Effector memory CD4-positive, alpha-beta T cell (primary cell): Measurements from ENCODE around the gene ERGIC1.
A peak's percentile ranks its signal among the peaks of the same experiment; 100 is the strongest.

Experiments
- DNase-seq, 3 donors: peaks; one replicate each; pipeline ENCODE4 v3.0.0-alpha.2; 2020
- H3K27ac ChIP-seq: 2 replicates; pipeline ENCODE4 v1.7.0; 2013; ENCODE audit warnings: mild to moderate bottlenecking, low read length, moderate library complexity; ENCODE audit not compliant: insufficient read depth, poor library complexity, severe bottlenecking
- H3K27me3 ChIP-seq: replicated peaks from 2 replicates; pipeline ENCODE4 v1.7.0; 2013; ENCODE audit warnings: mild to moderate bottlenecking, low read length; ENCODE audit not compliant: insufficient read depth, control insufficient read depth, poor library complexity, severe bottlenecking
- H3K36me3 ChIP-seq: 2 replicates; pipeline ENCODE4 v1.7.0; 2013; ENCODE audit warnings: mild to moderate bottlenecking, low read length, moderate library complexity; ENCODE audit not compliant: control insufficient read depth, insufficient read depth
- H3K4me1 ChIP-seq: 2 replicates; pipeline ENCODE4 v1.7.0; 2013; ENCODE audit warnings: low read length, mild to moderate bottlenecking; ENCODE audit not compliant: control insufficient read depth, insufficient read depth, poor library complexity, severe bottlenecking
- H3K4me3 ChIP-seq: 2 replicates; pipeline ENCODE4 v1.7.0; 2013; ENCODE audit warnings: low read length, low read depth, mild to moderate bottlenecking; ENCODE audit not compliant: insufficient read depth, poor library complexity, severe bottlenecking
- H3K9me3 ChIP-seq: 2 replicates; pipeline ENCODE4 v1.7.0; 2013; ENCODE audit warnings: mild to moderate bottlenecking, low read length, moderate library complexity; ENCODE audit not compliant: control insufficient read depth

Gene ERGIC1

GRCh38 chr5:172828911-172829431, 5.1 kb upstream of the ERGIC1 start:
- H3K9me3 ChIP-seq = peaks cover 6% of the 10 kb centered on the region
- DNase-seq = no peak
- H3K36me3 ChIP-seq = no peaks in the 10 kb centered on the region
- no peaks in the 10 kb centered on the region for H3K27me3 ChIP-seq
- H3K27ac ChIP-seq = no peak overlapping the region
- peaks cover 6% of the 10 kb centered on the region for H3K4me1 ChIP-seq
- H3K4me3 ChIP-seq = no peak overlapping the region

GRCh38 chr5:172830275-172830799, 3.7 kb upstream of the ERGIC1 start:
- Histone ChIP-seq H3K9me3 (peaks cover 6% of the 10 kb centered on the region), H3K4me3 (no peak overlapping the region), H3K27ac (no peak overlapping the region), H3K36me3 (no peaks in the 10 kb centered on the region), H3K27me3 (no peaks in the 10 kb centered on the region), H3K4me1 (peaks cover 15% of the 10 kb centered on the region)
- DNase-seq = no peak

- peaks cover 22% of the 10 kb centered on the region for H3K4me1 ChIP-seq
- H3K27me3 ChIP-seq = no peaks in the 10 kb centered on the region
- H3K27ac ChIP-seq = no peak overlapping the region
- DNase-seq = no peak
- H3K9me3 ChIP-seq = peaks cover 2% of the 10 kb centered on the region
- H3K4me3 ChIP-seq = no peak overlapping the region
- H3K36me3 ChIP-seq = no peaks in the 10 kb centered on the region
Measured at GRCh38 chr5:172830876-172831662, 3.0 kb upstream of the ERGIC1 start.

- H3K4me3 ChIP-seq = no peak overlapping the region
- H3K27me3 ChIP-seq = no peaks in the 10 kb centered on the region
- no peaks in the 10 kb centered on the region for H3K9me3 ChIP-seq
- H3K27ac ChIP-seq = no peak overlapping the region
- H3K4me1 ChIP-seq = peaks cover 33% of the 10 kb centered on the region
- DNase-seq = no peak
- H3K36me3 ChIP-seq = no peaks in the 10 kb centered on the region
Measured at GRCh38 chr5:172832383-172833315, 1.4 kb upstream of the ERGIC1 start.

GRCh38 chr5:172833372-172833685, 722 bp upstream of the ERGIC1 start:
- DNase-seq = no peak
- peaks cover 37% of the 10 kb centered on the region for H3K4me1 ChIP-seq
- peak overlapping the region; percentile 79 for H3K27ac ChIP-seq
- H3K36me3 ChIP-seq = no peaks in the 10 kb centered on the region
- peak overlapping the region; percentile 72 for H3K4me3 ChIP-seq
- no peaks in the 10 kb centered on the region for H3K9me3 ChIP-seq
- H3K27me3 ChIP-seq = no peaks in the 10 kb centered on the region

GRCh38 chr5:172834415-172835289, 601 bp downstream of the ERGIC1 start:
- no peak for DNase-seq
- Histone ChIP-seq H3K27ac (peak overlapping the region; percentile 79), H3K36me3 (no peaks in the 10 kb centered on the region), H3K4me1 (peaks cover 37% of the 10 kb centered on the region), H3K27me3 (no peaks in the 10 kb centered on the region), H3K9me3 (no peaks in the 10 kb centered on the region), H3K4me3 (peak overlapping the region; percentile 72)

GRCh38 chr5:172835290-172835993, 1.4 kb downstream of the ERGIC1 start:
- peaks cover 37% of the 10 kb centered on the region for H3K4me1 ChIP-seq
- no peak for DNase-seq
- peak overlapping the region; percentile 72 for H3K4me3 ChIP-seq

GRCh38 chr5:172835994-172836356, 1.9 kb downstream of the ERGIC1 start:
- no peaks in the 10 kb centered on the region for H3K27me3 ChIP-seq
- no peak for DNase-seq
- H3K27ac ChIP-seq = peak overlapping the region; percentile 79
- no peak overlapping the region for H3K4me3 ChIP-seq
- peaks cover 37% of the 10 kb centered on the region for H3K4me1 ChIP-seq
- H3K9me3 ChIP-seq = no peaks in the 10 kb centered on the region
- H3K36me3 ChIP-seq = no peaks in the 10 kb centered on the region

More at GRCh38 chr5:172835290-172835993, 1.4 kb downstream of the ERGIC1 start:
- peak overlapping the region; percentile 79 for H3K27ac ChIP-seq
- H3K9me3 ChIP-seq = no peaks in the 10 kb centered on the region
- no peaks in the 10 kb centered on the region for H3K36me3 ChIP-seq
- no peaks in the 10 kb centered on the region for H3K27me3 ChIP-seq

GRCh38 chr5:172837640-172838039, 3.6 kb downstream of the ERGIC1 start:
- peak in 1 of 3 donors; percentile 11 for DNase-seq
- Histone ChIP-seq H3K36me3 (no peaks in the 10 kb centered on the region), H3K27ac (peak overlapping the region; percentile 37), H3K4me1 (peaks cover 37% of the 10 kb centered on the region), H3K27me3 (no peaks in the 10 kb centered on the region), H3K4me3 (no peak overlapping the region), H3K9me3 (no peaks in the 10 kb centered on the region)
